Neutrophil (primary cell): ENCODE data around the gene FSCN2.
"Not testable (repeated sequence)": the region's sequence is repeated elsewhere in the genome, so short reads cannot be mapped to it uniquely, and the experiment has no call there.

Source experiments
- H3K27ac ChIP-seq: fragments of 200-600 bp; sonication (generic); 2 replicates; pipeline ENCODE4 v1.5.1; 2016; ENCODE audit warnings: mild to moderate bottlenecking, moderate library complexity
- H3K27me3 ChIP-seq: fragments of 200-600 bp; sonication (generic); 2 replicates; pipeline ENCODE4 v1.6.0; 2016; ENCODE audit warnings: mild to moderate bottlenecking
- H3K36me3 ChIP-seq: fragments of 200-600 bp; sonication (generic); 2 replicates; pipeline ENCODE4 v1.5.1; 2017
- H3K4me1 ChIP-seq, 2 experiments: fragments of 200-600 bp in 1 of 2; sonication (generic) in 1 of 2; 1 replicate in 1 of 2; 2 replicates in 1 of 2; pipeline versions ENCODE4 v1.5.1 to v1.6.1; 2013 to 2016; ENCODE audit warnings: low read depth in 1 of 2, low read length in 1 of 2, mild to moderate bottlenecking in 1 of 2, moderate library complexity in 1 of 2; ENCODE audit not compliant: control insufficient read depth in 1 of 2, insufficient read depth in 1 of 2
- H3K4me3 ChIP-seq, 2 experiments: fragments of 200-600 bp in 1 of 2; sonication (generic) in 1 of 2; 1 replicate in 1 of 2; 2 replicates in 1 of 2; pipeline ENCODE4 v1.5.1; 2013 to 2016; ENCODE audit warnings: low read depth in 1 of 2, low read length in 1 of 2, mild to moderate bottlenecking in 1 of 2, moderate library complexity in 1 of 2
- H3K9me3 ChIP-seq: fragments of 200-600 bp; sonication (generic); 2 replicates; pipeline ENCODE4 v1.5.1; 2016
- TF ChIP-seq, protein P1 (sequence below): fragments of 200-600 bp; sonication (generic); IDR thresholded peaks from 2 replicates; pipeline ENCODE4 v1.5.1; 2016; ENCODE audit warnings: antibody characterized with exemption

FSCN2 gene

DNA sequence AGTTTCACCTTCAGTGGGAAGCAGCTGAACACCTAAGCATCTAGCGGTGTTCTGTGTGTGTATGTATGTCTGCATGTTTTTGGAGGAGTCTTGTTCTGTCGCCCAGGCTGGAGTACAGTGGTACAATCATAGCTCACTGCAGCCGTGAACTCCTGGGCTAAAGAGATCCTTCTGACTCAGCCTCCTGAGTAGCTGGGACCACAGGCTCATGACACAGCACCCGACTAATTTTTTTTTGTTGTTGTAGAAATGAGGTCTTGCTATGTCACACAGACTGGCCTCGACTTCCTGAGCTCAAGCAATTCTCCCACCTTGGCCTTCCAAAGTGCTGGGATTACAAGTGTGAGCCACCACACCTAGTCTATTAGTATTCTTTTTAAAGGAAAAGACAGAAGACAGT, 54.2 kb downstream of the FSCN2 start:
- no peak overlapping the region for H3K4me3 ChIP-seq
- H3K36me3 ChIP-seq: peaks cover 77% of the 10 kb centered on the region
- H3K27me3 ChIP-seq: no peaks in the 10 kb centered on the region
- H3K4me1 ChIP-seq: peaks cover 12 to 13% of the 10 kb centered on the region in 2 experiments
- TF ChIP-seq, protein P1, sequence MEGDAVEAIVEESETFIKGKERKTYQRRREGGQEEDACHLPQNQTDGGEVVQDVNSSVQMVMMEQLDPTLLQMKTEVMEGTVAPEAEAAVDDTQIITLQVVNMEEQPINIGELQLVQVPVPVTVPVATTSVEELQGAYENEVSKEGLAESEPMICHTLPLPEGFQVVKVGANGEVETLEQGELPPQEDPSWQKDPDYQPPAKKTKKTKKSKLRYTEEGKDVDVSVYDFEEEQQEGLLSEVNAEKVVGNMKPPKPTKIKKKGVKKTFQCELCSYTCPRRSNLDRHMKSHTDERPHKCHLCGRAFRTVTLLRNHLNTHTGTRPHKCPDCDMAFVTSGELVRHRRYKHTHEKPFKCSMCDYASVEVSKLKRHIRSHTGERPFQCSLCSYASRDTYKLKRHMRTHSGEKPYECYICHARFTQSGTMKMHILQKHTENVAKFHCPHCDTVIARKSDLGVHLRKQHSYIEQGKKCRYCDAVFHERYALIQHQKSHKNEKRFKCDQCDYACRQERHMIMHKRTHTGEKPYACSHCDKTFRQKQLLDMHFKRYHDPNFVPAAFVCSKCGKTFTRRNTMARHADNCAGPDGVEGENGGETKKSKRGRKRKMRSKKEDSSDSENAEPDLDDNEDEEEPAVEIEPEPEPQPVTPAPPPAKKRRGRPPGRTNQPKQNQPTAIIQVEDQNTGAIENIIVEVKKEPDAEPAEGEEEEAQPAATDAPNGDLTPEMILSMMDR: no peak
- H3K9me3 ChIP-seq: no peaks in the 10 kb centered on the region
- H3K27ac ChIP-seq: no peak overlapping the region

DNA sequence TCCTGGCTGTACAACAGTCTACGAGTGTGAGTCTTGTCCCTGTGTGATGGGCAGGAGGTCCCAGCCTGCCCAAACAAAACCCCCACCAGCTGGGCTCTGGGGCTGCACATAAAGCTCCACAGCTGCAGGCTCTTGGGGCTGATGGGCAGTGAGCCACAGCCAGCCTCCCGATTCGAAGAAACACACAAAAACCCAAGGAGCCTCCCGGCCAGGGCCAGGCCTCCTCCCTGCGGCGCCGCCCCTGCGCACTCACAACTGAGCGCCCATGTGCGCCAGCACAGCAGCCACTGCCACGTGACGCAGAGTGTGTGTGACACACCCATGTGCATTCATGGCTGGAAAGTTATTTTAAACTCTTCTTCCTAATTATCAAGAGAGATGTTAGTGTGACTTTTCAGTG, 54.6 kb downstream of the FSCN2 start:
- no peak overlapping the region for H3K4me3 ChIP-seq
- no peaks in the 10 kb centered on the region for H3K27me3 ChIP-seq
- H3K36me3 ChIP-seq: peaks cover 80% of the 10 kb centered on the region
- H3K27ac ChIP-seq: no peak overlapping the region
- no peaks in the 10 kb centered on the region for H3K9me3 ChIP-seq
- peaks cover 8 to 9% of the 10 kb centered on the region in 2 experiments for H3K4me1 ChIP-seq
- TF ChIP-seq, protein P1: no peak

DNA sequence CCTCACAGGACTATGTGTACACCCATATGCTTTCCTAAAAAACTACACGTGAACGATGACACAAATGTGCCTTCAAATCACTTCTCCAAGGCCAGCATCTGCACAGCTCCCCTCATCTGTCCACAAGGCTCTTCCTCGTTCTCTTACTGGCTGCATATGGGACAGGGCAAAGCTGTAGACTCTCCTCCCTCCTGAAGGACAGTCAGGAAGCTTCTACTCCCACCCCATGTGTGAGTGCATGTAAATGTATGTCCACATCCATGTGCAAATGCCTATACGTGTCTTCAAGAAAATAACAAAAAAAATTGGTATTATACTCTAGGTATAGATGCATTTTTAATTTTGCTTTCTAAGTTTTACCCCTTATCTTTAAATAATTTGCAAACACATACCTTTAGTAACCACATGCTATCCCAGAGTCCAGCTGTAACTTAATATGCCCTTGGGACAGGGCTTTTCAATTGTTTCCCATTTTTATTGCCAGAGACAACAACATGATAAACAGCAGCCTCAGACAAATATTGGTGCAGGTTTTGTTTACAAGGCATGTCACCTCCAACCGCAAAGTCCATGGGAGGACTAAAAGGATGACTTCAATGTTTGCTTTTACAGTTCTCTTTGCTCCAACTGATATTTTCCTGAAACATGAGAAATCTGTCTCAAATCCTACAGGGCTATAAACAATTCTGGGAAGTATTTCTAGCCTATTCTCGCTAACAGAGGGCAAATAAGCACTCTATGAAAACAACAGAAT, 55.6 kb downstream of the FSCN2 start:
- TF ChIP-seq, protein P1: no peak
- Histone ChIP-seq H3K4me1 (no peaks in the 10 kb centered on the region), H3K27ac (no peak overlapping the region), H3K4me3 (no peak overlapping the region), H3K36me3 (peaks cover 90% of the 10 kb centered on the region), H3K9me3 (no peaks in the 10 kb centered on the region), H3K27me3 (no peaks in the 10 kb centered on the region)

DNA sequence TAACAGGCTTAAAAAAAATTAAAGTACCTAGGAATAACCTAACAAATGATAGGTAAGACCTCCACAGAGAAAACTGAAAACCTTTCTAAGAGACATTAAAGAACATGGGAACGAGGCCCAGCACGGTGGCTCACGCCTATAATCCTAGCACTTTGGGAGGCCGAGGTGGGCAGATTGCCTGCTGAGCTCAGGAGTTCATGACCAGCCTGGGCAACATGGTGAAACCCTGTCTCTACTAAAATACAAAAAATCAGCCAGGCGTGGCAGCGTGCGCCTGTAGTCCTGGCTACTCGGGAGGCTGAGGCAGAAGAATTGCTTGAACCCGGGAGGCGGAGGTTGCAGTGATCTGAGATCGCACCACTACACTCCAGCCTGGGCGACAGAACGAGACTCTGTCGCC, 56.6 kb downstream of the FSCN2 start:
- not testable (repeated sequence) for H3K9me3 ChIP-seq, H3K27me3 ChIP-seq, H3K27ac ChIP-seq, H3K4me1 ChIP-seq, H3K4me3 ChIP-seq
- H3K36me3 ChIP-seq: peaks cover 90% of the 10 kb centered on the region

DNA sequence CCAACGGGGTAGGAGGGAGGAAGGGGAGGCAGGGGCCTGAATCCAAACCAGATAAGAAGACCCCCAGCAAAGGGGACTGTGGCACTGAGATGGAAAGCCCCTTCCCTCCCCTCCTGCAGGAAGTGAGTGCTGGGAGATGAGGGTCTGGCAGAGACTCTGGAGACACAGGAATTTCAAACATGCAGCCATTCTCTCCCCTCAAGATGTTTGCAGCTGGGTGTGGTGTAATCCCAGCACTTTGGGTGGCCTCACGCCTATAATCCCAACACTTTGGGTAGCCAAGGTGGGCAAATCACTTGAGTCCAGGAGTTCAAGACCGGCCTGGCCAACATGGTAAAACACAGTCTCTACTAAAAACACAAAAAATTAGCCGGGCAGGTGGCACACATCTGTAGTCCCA, 57.9 kb downstream of the FSCN2 start:
- Histone ChIP-seq H3K27me3 (no peaks in the 10 kb centered on the region), H3K27ac (no peak overlapping the region), H3K4me1 (no peaks in the 10 kb centered on the region), H3K36me3 (peaks cover 91% of the 10 kb centered on the region), H3K4me3 (no peak overlapping the region), H3K9me3 (no peaks in the 10 kb centered on the region)
- TF ChIP-seq, protein P1: no peak
